Measurements from ENCODE around the gene TPMT.

The TPMT gene

GRCh38 chr6:18080544-18080943 lies 74.3 kb downstream of the TPMT start:
- no peak overlapping the region for H3K9ac ChIP-seq (ENCODE audit: low read depth, low read length)
- H3K4me1 ChIP-seq (ENCODE audit: insufficient read depth, low read length), result no peaks in the 10 kb centered on the region
- no peaks in the 10 kb centered on the region; the same call in 1 of the 2 replicates for H3K9me3 ChIP-seq (ENCODE audit: control insufficient read depth, insufficient read depth, low read length)
- H3K36me3 ChIP-seq (ENCODE audit: insufficient read depth, low read length), result no peaks in the 10 kb centered on the region

GRCh38 chr6:18078866-18079265 lies 76.0 kb downstream of the TPMT start:
- no peak overlapping the region for H3K9ac ChIP-seq (ENCODE audit: low read depth, low read length)
- no peaks in the 10 kb centered on the region for H3K4me1 ChIP-seq (ENCODE audit: insufficient read depth, low read length)
- H3K36me3 ChIP-seq (ENCODE audit: insufficient read depth, low read length), result no peaks in the 10 kb centered on the region
- H3K9me3 ChIP-seq (ENCODE audit: control insufficient read depth, insufficient read depth, low read length), result no peaks in the 10 kb centered on the region; the same call in 1 of the 2 replicates

Data from ES-I3 (cell line).